ENCODE data around the gene FHIT.

Gene FHIT

GRCh38 chr3:60303160-60303559 is 948.1 kb downstream of the FHIT start:
- no peak for DNase-seq

GRCh38 chr3:60301142-60301541 is 950.1 kb downstream of the FHIT start:
- DNase-seq, result no peak

- no peak for DNase-seq
These were observed 953.1 kb downstream of the FHIT start for GRCh38 chr3:60298141-60298540.

DNA sequence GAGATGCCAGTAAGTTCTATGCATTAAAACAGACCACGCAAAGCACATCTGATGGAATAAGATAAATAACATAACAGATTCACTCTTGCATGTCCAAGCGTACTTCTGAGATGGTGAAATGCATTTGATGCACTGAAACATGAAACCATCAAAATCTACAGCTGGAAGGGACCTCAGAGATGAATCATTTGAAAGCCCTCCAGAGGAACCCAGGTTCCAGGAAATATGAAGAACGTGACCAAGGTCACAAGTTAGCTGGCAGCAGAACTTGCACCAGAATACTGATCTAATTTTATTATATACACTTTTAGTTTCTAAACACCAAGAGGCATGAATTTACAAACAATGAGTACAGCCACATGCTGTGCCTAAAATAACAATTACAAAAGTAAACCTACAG is 957.1 kb downstream of the FHIT start:
- DNase-seq, result no peak

DNA sequence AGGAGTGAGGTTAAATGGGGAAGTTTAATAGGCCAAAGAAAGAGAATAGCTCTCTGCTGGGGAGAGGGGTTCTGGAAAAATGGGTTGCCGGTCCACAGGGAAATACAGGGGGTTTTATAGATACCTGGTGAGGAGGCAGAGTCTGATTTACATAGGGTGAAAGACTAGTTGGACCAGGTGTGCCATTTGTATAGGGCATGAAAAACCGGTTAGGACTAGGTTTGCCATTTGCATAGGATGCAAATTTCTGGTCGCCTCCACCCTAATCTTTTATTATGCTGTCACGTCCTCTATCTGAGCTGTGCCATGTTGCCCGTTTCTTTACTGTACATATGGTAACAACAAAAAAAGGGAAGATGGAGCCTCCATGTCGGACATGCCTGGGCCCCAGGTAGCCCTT is 960.1 kb downstream of the FHIT start:
- DNase-seq, result no peak

DNA sequence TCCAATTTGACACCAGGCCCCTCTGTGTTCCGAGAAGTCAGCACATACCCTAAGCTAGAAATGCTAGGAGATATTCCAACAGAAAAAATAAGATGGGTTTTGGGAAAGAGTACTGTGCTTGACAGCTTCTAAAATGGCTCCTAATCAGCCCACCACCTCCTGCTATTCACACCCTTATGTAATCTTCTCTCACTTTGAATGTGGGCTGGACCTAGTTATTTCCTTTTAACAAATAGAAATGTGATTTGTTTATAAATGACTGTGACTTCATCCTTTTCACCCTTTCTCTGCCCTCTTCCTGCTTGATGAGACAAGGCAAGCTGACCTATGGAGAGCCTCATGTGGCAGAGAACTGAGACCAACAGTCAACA is 961.1 kb downstream of the FHIT start:
- no peak for DNase-seq

DNA sequence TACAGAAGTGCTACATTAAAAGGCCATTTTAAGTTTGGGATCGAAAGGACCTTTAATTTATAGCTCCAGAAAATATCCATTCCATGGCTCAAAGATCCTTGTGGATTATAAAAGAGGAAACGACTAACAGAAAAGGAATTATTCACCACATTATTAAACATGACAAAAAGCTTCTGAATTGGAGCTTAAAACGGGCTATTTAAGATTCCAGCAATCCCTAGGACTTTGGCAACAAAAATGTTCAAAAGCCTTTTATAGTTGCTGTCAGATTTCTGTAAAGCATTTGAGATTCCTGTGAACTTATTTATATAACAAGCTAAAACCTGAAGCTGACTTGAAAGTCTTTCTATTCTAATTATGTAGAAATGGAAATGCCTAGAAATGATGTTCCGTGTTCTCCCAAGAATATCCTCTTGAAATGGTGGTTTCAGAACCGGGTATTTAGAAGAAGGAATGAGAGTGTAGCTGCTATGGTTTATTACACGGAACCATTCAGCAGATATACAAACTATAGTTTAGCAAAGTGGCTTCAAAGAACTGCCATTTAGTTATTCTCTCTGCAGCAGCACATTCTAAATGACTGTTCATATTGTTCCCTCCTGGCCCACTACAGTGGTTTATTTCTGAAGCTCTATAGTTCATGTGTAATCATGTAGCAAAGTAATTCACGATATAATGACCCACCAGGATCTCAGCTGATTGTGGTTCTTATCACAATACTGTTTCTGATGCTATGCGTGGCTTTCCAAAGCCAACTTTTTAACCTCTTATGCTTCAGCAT is 961.7 kb downstream of the FHIT start:
- DNase-seq, result no peak

- DNase-seq, result no peak
These were observed 968.4 kb downstream of the FHIT start for GRCh38 chr3:60282866-60283265.

- DNase-seq, result no peak
These were observed 969.3 kb downstream of the FHIT start for GRCh38 chr3:60281970-60282369.

- no peak for DNase-seq
These were observed 973.9 kb downstream of the FHIT start for GRCh38 chr3:60277361-60277800.

DNA sequence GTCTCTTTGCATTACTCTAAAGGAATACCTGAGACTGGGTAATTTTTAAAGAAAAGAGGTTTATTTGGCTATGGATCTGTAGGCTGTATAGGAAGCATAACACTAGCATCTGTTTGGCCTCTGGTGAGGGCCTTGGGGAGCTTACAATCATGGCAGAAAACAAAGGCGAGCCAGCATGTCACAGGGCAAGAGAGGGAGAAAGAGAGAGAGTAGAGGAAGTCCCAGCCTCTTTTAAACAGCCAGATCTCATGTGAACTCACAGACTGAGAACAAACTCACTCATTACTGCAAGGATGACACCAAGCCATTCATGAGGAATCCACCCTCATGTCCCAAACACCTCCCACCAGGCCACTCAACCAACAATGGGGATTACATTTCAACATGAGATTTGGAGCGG is 974.6 kb downstream of the FHIT start:
- DNase-seq, result no peak

DNA sequence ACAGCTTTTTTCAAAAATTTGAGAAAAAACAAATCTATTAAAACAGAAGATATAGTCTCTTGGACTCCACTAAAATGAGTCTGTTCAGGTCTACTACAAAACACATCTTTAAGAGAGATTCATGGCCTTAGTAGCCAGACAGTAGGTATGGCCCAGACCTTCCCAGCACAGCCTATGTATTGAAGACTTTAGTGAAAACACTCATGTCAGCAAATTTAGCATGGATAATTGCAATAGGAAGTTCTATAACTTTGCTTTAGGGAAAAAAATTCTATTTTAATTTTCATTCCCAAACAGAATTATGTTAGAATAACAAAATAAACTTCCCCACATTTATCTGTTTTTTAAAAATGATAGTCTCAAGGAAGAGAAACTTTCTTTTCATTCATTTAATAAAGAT is 976.6 kb downstream of the FHIT start:
- no peak for DNase-seq

GRCh38 chr3:60274098-60274497 is 977.2 kb downstream of the FHIT start:
- DNase-seq, result no peak

DNA sequence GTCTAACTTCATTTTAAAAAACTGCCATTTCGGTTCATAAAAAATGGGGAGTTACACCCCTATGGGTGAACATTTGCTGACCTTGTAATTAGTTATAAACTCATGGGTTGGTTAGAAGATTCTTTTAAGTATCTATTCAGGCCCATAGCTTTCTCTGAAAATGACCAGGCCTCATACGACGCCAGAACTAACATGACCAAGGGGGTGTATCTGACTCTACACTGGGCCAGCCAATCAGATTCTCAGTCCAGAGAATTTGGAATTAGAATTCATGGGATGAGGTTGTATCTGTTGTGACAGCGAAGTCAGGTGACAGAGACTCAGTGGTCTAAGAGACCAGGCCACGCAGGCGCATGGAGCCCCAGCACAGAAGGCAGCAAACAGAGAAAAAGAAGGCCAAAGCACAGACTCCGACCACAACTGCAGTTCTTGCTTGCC is 981.4 kb downstream of the FHIT start:
- no peak for DNase-seq

GRCh38 chr3:60269377-60269776 is 981.9 kb downstream of the FHIT start:
- no peak for DNase-seq

GRCh38 chr3:60268123-60268522 is 983.1 kb downstream of the FHIT start:
- DNase-seq, result no peak

- DNase-seq, result no peak
These were observed 984.8 kb downstream of the FHIT start for GRCh38 chr3:60266444-60266843.

- DNase-seq, result no peak
These were observed 988.1 kb downstream of the FHIT start for GRCh38 chr3:60263191-60263590.

GRCh38 chr3:60262546-60262945 is 988.7 kb downstream of the FHIT start:
- DNase-seq, result no peak

DNA sequence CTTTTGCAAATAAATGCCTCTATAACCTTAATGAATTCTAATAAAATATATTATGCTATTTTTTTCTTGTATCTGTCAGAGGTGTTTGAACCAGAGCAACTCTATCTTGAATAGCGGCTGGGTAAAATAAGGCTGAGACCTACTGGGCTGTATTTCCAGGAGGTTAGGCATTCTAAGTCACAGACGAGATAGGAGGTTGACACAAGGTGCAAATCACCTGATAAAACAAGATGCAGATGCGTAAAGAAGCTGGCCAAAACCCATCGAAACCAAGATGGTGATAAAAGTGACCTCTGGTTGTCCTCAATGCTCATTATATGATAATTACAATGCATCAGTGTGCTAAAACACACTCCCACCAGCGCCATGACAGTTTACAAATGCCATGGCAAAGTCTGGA is 990.7 kb downstream of the FHIT start:
- no peak for DNase-seq

- no peak for DNase-seq
These were observed 1000.4 kb downstream of the FHIT start for GRCh38 chr3:60250810-60251209.

GRCh38 chr3:60250206-60250605 is 1001.0 kb downstream of the FHIT start:
- no peak for DNase-seq

DNA sequence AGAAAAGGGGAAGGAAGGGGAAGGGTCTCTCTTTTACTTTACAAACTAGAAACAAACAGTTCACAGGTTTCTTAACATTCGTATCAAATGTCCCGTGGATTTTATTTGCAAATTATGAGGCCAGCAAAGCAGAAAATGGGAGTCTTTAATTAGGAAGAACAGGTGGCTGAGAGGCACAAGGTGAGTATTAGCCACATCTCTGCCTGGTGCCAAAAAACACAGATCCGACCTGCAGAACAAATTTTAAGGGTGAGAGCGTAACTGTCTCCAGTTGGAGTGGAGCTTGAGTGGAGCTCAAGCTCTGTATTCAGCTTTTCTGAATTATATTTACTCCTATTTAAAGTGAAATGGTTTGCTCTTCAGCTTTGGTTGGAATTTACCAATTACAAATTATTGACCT is 1004.9 kb downstream of the FHIT start:
- DNase-seq, result no peak

DNA sequence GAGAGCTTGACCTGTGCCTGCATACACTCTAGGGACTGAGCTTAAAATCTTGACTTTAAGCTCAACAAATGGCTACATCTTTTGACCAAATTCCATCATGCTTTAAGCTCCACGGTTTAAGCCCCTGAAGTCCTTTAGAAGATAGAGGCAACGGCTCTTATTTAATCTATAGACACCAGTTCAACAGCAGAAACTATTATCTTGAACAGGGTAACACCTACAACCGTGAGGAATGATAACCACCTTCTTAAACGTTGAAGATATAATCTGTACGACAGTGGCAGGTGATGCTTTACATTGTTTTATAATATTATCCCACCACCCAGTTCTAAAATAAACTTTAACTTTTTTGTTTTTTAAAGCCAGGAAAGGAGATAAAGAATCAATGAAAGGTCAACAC is 1007.8 kb downstream of the FHIT start:
- DNase-seq, result no peak

- no peak for DNase-seq
These were observed 1010.8 kb downstream of the FHIT start for GRCh38 chr3:60240492-60240891.

All from NCI-H2107 (cell line).